ENCODE results near the gene RPRD1B. TPM values are rescaled to one million over a fixed set of nuclear protein-coding genes. Genes with fewer than 3 reads are reported as not detected.

Gene RPRD1B
- total RNA-seq, 1 experiment from 2014 or later, result 42.6 TPM

GRCh38 chr20:38090061-38090460 lies 56.5 kb downstream of the RPRD1B start:
- peaks cover 8% of the 10 kb centered on the region for H3K4me1 Mint-ChIP-seq (ENCODE audit: insufficient read depth, unreplicated experiment)
- no peaks in the 10 kb centered on the region for H3K9me3 Mint-ChIP-seq (ENCODE audit: unreplicated experiment)
- H3K4me3 Mint-ChIP-seq (ENCODE audit: unreplicated experiment), result no peak overlapping the region
- intact Hi-C loops (cut with micrococcal nuclease), result no loop called here
- ChIA-PET CTCF (interaction anchor here (1.5 to 7.8 kb wide), 5 partner anchors 10 to 132 kb away, joined by 4 to 49 read pairs (median 10); no protein-coding TSS in a partner anchor), POLR2A (interaction anchor here (1.3 to 1.4 kb wide), 2 partner anchors 56 to 131 kb away, joined by 3 to 4 read pairs; partner anchors contain the start of gene RPRD1B)
- no peak for TF ChIP-seq CTCF (IDR thresholded peaks at IDR 0.05; ENCODE audit: unreplicated experiment)
- no TSS peak for BruUV-seq (replicated peaks)
- no peaks in the 10 kb centered on the region for H3K27me3 Mint-ChIP-seq (ENCODE audit: insufficient read depth, unreplicated experiment)
- DNase-seq (ENCODE audit: unreplicated experiment), result no peak
- H3K36me3 Mint-ChIP-seq (ENCODE audit: insufficient read depth, unreplicated experiment), result peaks cover 68% of the 10 kb centered on the region
- H3K27ac Mint-ChIP-seq (ENCODE audit: low read depth, unreplicated experiment), result no peak overlapping the region

GRCh38 chr20:38091441-38092216 lies 58.1 kb downstream of the RPRD1B start:
- TF ChIP-seq CTCF (IDR thresholded peaks at IDR 0.05; ENCODE audit: unreplicated experiment), result no peak
- BruUV-seq (replicated peaks), result no TSS peak
- Mint-ChIP-seq H3K4me3 (ENCODE audit: unreplicated experiment) (no peak overlapping the region), H3K27ac (ENCODE audit: low read depth, unreplicated experiment) (no peak overlapping the region), H3K4me1 (ENCODE audit: insufficient read depth, unreplicated experiment) (peaks cover 12% of the 10 kb centered on the region), H3K9me3 (ENCODE audit: unreplicated experiment) (no peaks in the 10 kb centered on the region), H3K27me3 (ENCODE audit: insufficient read depth, unreplicated experiment) (no peaks in the 10 kb centered on the region), H3K36me3 (ENCODE audit: insufficient read depth, unreplicated experiment) (peaks cover 52% of the 10 kb centered on the region)
- ChIA-PET POLR2A (interaction anchor here (1.0 kb wide), 1 partner anchor 129 kb away, joined by 3 read pairs; no protein-coding TSS in a partner anchor), CTCF (interaction anchor here (0.7 to 7.8 kb wide), 7 partner anchors 14 to 900 kb away, joined by 3 to 49 read pairs (median 4); no protein-coding TSS in a partner anchor)
- intact Hi-C loops (cut with micrococcal nuclease), result no loop called here
- DNase-seq (ENCODE audit: unreplicated experiment), result no peak

GRCh38 chr20:38092260-38092857 lies 58.8 kb downstream of the RPRD1B start:
- BruUV-seq (replicated peaks), result no TSS peak
- Mint-ChIP-seq H3K9me3 (ENCODE audit: unreplicated experiment) (no peaks in the 10 kb centered on the region), H3K27ac (ENCODE audit: low read depth, unreplicated experiment) (no peak overlapping the region), H3K36me3 (ENCODE audit: insufficient read depth, unreplicated experiment) (peaks cover 45% of the 10 kb centered on the region), H3K4me1 (ENCODE audit: insufficient read depth, unreplicated experiment) (peaks cover 12% of the 10 kb centered on the region), H3K4me3 (ENCODE audit: unreplicated experiment) (no peak overlapping the region), H3K27me3 (ENCODE audit: insufficient read depth, unreplicated experiment) (no peaks in the 10 kb centered on the region)
- CTCF ChIA-PET, result interaction anchor here (0.7 to 7.8 kb wide), 5 partner anchors 9 to 129 kb away, joined by 3 to 49 read pairs (median 4); no protein-coding TSS in a partner anchor
- intact Hi-C loops (cut with micrococcal nuclease), result no loop called here
- POLR2A ChIA-PET, result no interaction called here
- no peak for TF ChIP-seq CTCF (IDR thresholded peaks at IDR 0.05; ENCODE audit: unreplicated experiment)
- DNase-seq (ENCODE audit: unreplicated experiment), result no peak

GRCh38 chr20:38092915-38093314 lies 59.4 kb downstream of the RPRD1B start:
- no peak for TF ChIP-seq CTCF (IDR thresholded peaks at IDR 0.05; ENCODE audit: unreplicated experiment)
- ChIA-PET POLR2A (interaction anchor here (1.2 to 2.0 kb wide), 5 partner anchors 9 to 48 kb away, joined by 3 to 11 read pairs (median 7); no protein-coding TSS in a partner anchor), CTCF (interaction anchor here (0.5 to 7.8 kb wide), 9 partner anchors 10 to 243 kb away, joined by 3 to 49 read pairs (median 5); no protein-coding TSS in a partner anchor)
- Mint-ChIP-seq H3K4me1 (ENCODE audit: insufficient read depth, unreplicated experiment) (peaks cover 12% of the 10 kb centered on the region), H3K27me3 (ENCODE audit: insufficient read depth, unreplicated experiment) (no peaks in the 10 kb centered on the region), H3K9me3 (ENCODE audit: unreplicated experiment) (no peaks in the 10 kb centered on the region), H3K27ac (ENCODE audit: low read depth, unreplicated experiment) (no peak overlapping the region), H3K36me3 (ENCODE audit: insufficient read depth, unreplicated experiment) (peaks cover 39% of the 10 kb centered on the region), H3K4me3 (ENCODE audit: unreplicated experiment) (no peak overlapping the region)
- no TSS peak for BruUV-seq (replicated peaks)
- intact Hi-C loops (cut with micrococcal nuclease), result no loop called here
- no peak for DNase-seq (ENCODE audit: unreplicated experiment)

Data from MCF 10A (cell line).